Stimulated activated naive B cell treated with anti-CD40 and anti-IgM and Interleukin-4, amounts not matched to agents 10 μg/mL and 1 μg/mL and 100 μg/mL, for 72 hours (primary cell): ENCODE measurements around the gene GASK1B.

ENCODE experiments used
- ATAC-seq, 2 donors: fragments of 150-1000 bp; cut with Tn5 transposase; replicated peaks; 2 replicates each; pipeline ENCODE4 v1.10.0; 2021; ENCODE audit warnings: moderate library complexity in 1 of 2
- DNase-seq: peaks from one replicate; pipeline ENCODE4 v3.0.0; 2021
- H3K27ac Mint-ChIP-seq: one replicate; pipeline ENCODE4 v1.8.0; 2022; ENCODE audit warnings: mild to moderate bottlenecking, mixed read lengths
- H3K27me3 Mint-ChIP-seq, 2 donors: one replicate each; pipeline ENCODE4 v1.8.0; 2022; ENCODE audit warnings: mixed read lengths in 2 of 2
- H3K36me3 Mint-ChIP-seq, 2 donors: one replicate each; pipeline ENCODE4 v1.8.0; 2022; ENCODE audit warnings: mixed read lengths in 2 of 2, mild to moderate bottlenecking in 1 of 2
- H3K4me1 Mint-ChIP-seq, 2 donors: one replicate each; pipeline ENCODE4 v1.8.0; 2022; ENCODE audit warnings: mixed read lengths in 2 of 2, mild to moderate bottlenecking in 1 of 2
- H3K4me3 Mint-ChIP-seq, 2 donors: one replicate each; pipeline ENCODE4 v1.8.0; 2022; ENCODE audit warnings: mild to moderate bottlenecking in 2 of 2, mixed read lengths in 2 of 2, moderate library complexity in 1 of 2
- H3K9me3 Mint-ChIP-seq, 2 donors: one replicate each; pipeline ENCODE4 v1.8.0; 2022; ENCODE audit warnings: mixed read lengths in 2 of 2, mild to moderate bottlenecking in 1 of 2

Gene GASK1B

DNA sequence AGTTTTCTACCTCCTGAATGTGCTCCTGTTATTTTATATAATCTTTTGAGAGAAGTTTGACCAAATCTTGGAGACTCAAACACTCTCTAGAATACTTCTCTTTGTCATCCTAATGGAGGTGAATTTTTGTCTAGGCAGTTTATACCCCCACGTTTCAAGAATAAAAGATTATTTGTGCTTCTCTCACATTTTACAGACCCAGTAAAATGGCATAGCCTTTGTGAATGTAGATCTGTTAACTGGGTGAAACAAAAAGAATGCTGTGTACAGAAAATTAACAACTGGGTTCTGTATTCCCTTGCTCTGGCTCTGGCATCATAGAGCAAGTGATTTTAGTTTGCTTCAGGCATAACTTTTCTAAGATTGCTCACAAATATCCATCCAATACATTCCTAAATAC lies 26.1 kb downstream of the GASK1B start:
- no peak for ATAC-seq
- no peak for DNase-seq
- Mint-ChIP-seq H3K4me3 (no peak overlapping the region), H3K27me3 (peaks cover 0 to 4% of the 10 kb centered on the region in 2 donors), H3K27ac (no peak overlapping the region), H3K36me3 (no peaks in the 10 kb centered on the region), H3K9me3 (no peaks in the 10 kb centered on the region), H3K4me1 (no peaks in the 10 kb centered on the region)

DNA sequence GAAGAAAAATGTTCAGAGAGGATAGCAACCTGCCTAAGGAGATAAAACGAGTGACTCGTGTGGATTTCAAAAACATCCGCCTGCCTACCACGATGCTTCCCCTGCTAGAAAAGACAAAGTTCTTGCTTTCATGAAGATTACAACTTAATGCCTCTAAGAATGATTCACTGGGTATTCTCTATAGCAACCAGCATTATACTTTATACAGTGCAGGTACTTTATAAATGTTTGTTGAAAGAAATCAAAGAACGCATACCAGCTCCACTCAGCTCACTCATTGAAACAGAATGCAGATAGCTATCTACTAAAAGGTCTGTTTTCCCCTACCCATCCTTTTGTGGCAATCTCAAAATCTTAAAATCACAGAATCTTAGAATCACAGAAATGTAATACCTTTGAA lies 33.7 kb downstream of the GASK1B start:
- Mint-ChIP-seq H3K27me3 (no peaks in the 10 kb centered on the region), H3K36me3 (no peaks in the 10 kb centered on the region), H3K4me3 (no peak overlapping the region), H3K9me3 (no peaks in the 10 kb centered on the region), H3K4me1 (no peaks in the 10 kb centered on the region), H3K27ac (no peak overlapping the region)
- ATAC-seq (no peak), DNase-seq (no peak)

DNA sequence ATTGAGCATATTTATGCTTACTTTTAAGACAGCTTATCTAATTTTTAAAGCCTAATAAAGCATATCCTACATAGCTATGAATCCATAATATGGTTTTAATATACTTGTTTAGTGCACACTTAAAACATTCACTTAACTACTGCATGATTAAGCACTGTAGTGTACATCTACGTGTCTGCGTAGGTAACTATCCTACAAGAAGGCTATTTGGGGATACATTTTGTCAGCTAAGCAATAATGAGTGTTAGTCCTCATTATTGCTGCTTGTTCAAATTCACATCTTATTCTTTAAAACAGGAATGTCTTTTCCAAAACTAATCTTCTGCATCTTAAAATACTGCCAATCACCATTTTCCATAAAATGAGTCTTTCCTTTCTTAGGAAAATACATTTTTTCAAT lies 38.6 kb downstream of the GASK1B start:
- ATAC-seq: no peak
- H3K27me3 Mint-ChIP-seq: peaks cover 0 to 12% of the 10 kb centered on the region in 2 donors
- no peak overlapping the region for H3K4me3 Mint-ChIP-seq
- H3K36me3 Mint-ChIP-seq: no peaks in the 10 kb centered on the region
- DNase-seq: no peak
- no peaks in the 10 kb centered on the region for H3K4me1 Mint-ChIP-seq
- no peaks in the 10 kb centered on the region for H3K9me3 Mint-ChIP-seq
- H3K27ac Mint-ChIP-seq: no peak overlapping the region

DNA sequence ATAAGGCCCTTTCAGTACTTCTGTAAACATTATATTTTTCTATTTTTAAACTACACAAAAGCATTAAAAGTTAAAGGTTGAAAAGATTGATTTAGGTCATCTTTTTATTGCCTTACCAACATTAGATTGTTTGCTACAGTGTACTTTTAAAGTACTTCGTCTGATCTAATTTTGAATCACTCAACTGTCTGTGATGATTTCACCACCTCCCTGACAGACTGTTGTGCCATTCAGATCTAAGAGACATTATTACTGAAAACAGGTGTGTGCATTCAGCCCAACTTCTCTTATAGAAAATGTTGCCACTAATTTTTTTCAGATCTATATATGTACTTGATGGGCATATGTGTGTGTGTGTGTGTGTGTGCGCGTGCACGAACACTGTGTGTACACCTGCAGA lies 39.3 kb downstream of the GASK1B start:
- Mint-ChIP-seq H3K27me3 (peaks cover 0 to 12% of the 10 kb centered on the region in 2 donors), H3K27ac (no peak overlapping the region), H3K4me1 (no peaks in the 10 kb centered on the region), H3K9me3 (no peaks in the 10 kb centered on the region), H3K36me3 (no peaks in the 10 kb centered on the region), H3K4me3 (no peak overlapping the region)
- DNase-seq (no peak), ATAC-seq (no peak)

DNA sequence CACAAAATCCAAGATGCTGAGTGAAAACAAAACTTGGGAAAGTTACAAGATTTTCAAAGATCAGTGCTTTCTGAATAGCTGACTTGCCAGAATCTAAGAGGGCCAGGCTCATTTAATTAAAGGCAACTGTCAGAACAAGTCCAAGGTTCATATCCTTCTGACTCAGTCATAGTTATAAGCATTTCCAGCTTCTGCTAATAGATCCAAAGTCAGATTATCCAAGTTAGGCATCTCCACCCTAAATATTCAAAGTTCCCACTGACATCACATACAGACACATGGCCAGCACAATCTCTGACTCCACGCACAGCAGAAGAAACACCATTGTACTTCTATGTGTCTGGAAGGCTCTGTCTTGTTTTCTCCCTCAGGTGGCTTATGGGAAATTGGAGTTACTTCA lies 41.8 kb downstream of the GASK1B start:
- no peak overlapping the region for H3K4me3 Mint-ChIP-seq
- H3K36me3 Mint-ChIP-seq: no peaks in the 10 kb centered on the region
- no peaks in the 10 kb centered on the region for H3K4me1 Mint-ChIP-seq
- peaks cover 0 to 12% of the 10 kb centered on the region in 2 donors for H3K27me3 Mint-ChIP-seq
- no peaks in the 10 kb centered on the region for H3K9me3 Mint-ChIP-seq
- ATAC-seq: no peak
- no peak overlapping the region for H3K27ac Mint-ChIP-seq
- no peak for DNase-seq

DNA sequence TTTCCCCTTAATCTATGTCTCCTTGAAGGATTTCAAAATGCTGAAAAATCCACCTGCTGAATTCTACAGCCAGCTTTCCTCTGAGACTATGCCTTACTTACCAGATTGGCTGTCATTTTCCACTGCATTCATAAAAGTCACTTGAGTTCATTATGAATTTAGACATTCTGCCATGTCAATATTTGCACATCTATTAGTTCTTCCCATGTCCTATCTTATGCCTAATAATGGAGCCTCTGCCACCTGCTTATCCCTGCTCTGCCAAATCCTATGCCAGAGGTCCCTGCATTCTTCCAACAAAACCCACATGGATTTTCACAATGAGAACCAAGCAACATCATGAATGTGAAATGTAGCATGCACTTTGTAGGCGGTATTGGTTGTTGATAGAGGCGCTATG lies 42.6 kb downstream of the GASK1B start:
- no peak for DNase-seq
- ATAC-seq: no peak
- Mint-ChIP-seq H3K36me3 (no peaks in the 10 kb centered on the region), H3K4me1 (no peaks in the 10 kb centered on the region), H3K27ac (no peak overlapping the region), H3K9me3 (no peaks in the 10 kb centered on the region), H3K4me3 (no peak overlapping the region), H3K27me3 (peaks cover 0 to 12% of the 10 kb centered on the region in 2 donors)

DNA sequence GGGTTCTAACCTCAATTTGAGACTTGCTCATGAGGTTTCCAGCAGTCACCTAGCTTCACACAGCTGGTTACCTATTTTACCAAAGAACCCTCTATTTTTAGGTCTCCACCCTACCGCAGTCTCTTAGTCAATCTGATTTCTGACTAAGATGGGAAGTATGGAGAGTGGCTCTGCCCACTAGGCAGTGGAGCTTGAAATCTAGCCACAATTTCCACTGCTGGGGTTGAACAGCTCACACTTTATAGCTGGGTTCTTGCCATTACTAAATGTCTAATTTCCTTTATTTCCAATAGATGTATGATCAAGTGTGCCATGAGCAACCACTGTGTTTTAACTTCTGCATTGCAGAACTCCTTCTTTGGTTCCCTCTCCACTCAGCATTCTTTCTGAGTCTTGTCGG lies 43.1 kb downstream of the GASK1B start:
- peaks cover 0 to 12% of the 10 kb centered on the region in 2 donors for H3K27me3 Mint-ChIP-seq
- H3K4me1 Mint-ChIP-seq: no peaks in the 10 kb centered on the region
- ATAC-seq (peak; percentile 73 to 80), DNase-seq (no peak)
- no peak overlapping the region for H3K4me3 Mint-ChIP-seq
- no peaks in the 10 kb centered on the region for H3K36me3 Mint-ChIP-seq
- H3K27ac Mint-ChIP-seq: no peak overlapping the region
- H3K9me3 Mint-ChIP-seq: no peaks in the 10 kb centered on the region

DNA sequence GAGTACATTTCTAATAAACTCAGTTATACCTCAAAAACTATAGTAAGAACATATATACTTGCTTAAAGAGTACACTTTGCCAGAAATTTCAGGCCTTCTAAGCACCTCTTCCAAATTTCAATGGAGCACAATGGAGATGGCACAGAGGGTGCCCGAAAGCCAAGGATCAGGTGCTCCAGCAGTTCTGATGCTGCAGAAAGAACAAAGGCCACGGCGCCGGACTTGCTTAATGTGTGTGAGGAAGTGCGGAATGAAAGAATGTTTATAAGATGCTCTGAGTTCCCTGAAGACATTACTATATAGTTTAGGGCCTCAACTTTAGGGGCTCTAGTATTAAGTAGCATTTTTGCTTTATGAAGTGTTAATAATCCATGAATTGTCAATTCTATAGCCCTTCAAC lies 44.3 kb downstream of the GASK1B start:
- Mint-ChIP-seq H3K4me3 (no peak overlapping the region), H3K27ac (no peak overlapping the region), H3K27me3 (peaks cover 0 to 12% of the 10 kb centered on the region in 2 donors), H3K9me3 (no peaks in the 10 kb centered on the region), H3K36me3 (no peaks in the 10 kb centered on the region), H3K4me1 (no peaks in the 10 kb centered on the region)
- DNase-seq: no peak
- no peak for ATAC-seq

DNA sequence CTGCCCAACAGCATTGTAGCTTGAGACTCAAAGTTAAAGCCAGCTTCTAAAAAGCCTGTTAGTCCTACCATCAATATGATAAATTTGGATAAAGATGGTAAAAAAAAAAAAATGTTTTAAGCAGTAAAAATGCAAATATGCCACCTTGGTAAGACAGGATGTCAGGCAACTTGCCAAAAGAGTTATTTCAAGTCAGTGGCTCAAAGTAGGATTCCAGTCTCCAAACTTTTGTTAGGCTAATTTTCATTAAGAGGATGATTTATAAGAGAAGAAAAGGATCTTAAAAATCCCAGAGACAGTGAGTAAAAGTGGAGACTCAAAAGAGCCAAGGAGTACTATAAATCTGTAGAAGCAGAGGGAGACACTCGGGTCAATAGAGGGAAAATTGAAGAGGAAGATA lies 47.5 kb downstream of the GASK1B start:
- Mint-ChIP-seq H3K4me1 (no peaks in the 10 kb centered on the region), H3K27me3 (no peaks in the 10 kb centered on the region), H3K4me3 (no peak overlapping the region), H3K36me3 (no peaks in the 10 kb centered on the region), H3K9me3 (no peaks in the 10 kb centered on the region), H3K27ac (no peak overlapping the region)
- DNase-seq: no peak
- no peak for ATAC-seq
